Neural crest cell (in vitro differentiated cells): ENCODE data around the gene SMARCA2. TPM values are rescaled to one million over a fixed set of nuclear protein-coding genes. Genes with fewer than 3 reads are reported as not detected.
A peak's percentile ranks its signal among the peaks of the same experiment; 100 is the strongest.

Source experiments
- DNase-seq: peaks from one replicate; pipeline ENCODE4 v3.0.0; 2021; ENCODE audit warnings: low read depth, mixed read lengths, low spot score
- H3K27ac Mint-ChIP-seq: one replicate; pipeline ENCODE4 v1.8.0; 2021; ENCODE audit warnings: mild to moderate bottlenecking, mixed read lengths; ENCODE audit not compliant: unreplicated experiment
- H3K27me3 Mint-ChIP-seq: 2 replicates; pipeline ENCODE4 v1.8.0; 2021; ENCODE audit warnings: low read depth, mild to moderate bottlenecking, mixed read lengths
- H3K36me3 Mint-ChIP-seq: 2 replicates; pipeline ENCODE4 v1.8.0; 2021; ENCODE audit warnings: low read depth, mild to moderate bottlenecking, mixed read lengths
- H3K4me1 Mint-ChIP-seq: 2 replicates; pipeline ENCODE4 v1.8.0; 2021; ENCODE audit warnings: mixed read lengths
- H3K4me3 Mint-ChIP-seq: one replicate; pipeline ENCODE4 v1.8.0; 2021; ENCODE audit warnings: mild to moderate bottlenecking, mixed read lengths
- H3K9me3 Mint-ChIP-seq: 2 replicates; pipeline ENCODE4 v1.8.0; 2021; ENCODE audit warnings: mixed read lengths
- CTCF ChIP-seq: fragments of 200-600 bp; sonication (generic); conservative IDR thresholded peaks from 2 replicates; pipeline ENCODE4 v1.5.0; 2021; ENCODE audit warnings: antibody characterized with exemption, mild to moderate bottlenecking
- total RNA-seq: library from RNA; stranded (reverse); gene quantifications from 2 replicates; pipeline ENCODE4 v1.2.1, GENCODE V29; 2021

SMARCA2 gene
- total RNA-seq, 1 donor from 2014 or later: 19.4 TPM

- Mint-ChIP-seq H3K27ac (peak overlapping the region; percentile 66), H3K36me3 (peaks cover 14% of the 10 kb centered on the region)
Observed at GRCh38 chr9:2180154-2180553, 165.0 kb downstream of the SMARCA2 start.

GRCh38 chr9:2180704-2181103 lies 165.6 kb downstream of the SMARCA2 start:
- TF ChIP-seq CTCF: no peak
- Mint-ChIP-seq H3K9me3 (peaks cover 2% of the 10 kb centered on the region), H3K27me3 (no peaks in the 10 kb centered on the region), H3K4me1 (peaks cover 49% of the 10 kb centered on the region), H3K36me3 (peaks cover 14% of the 10 kb centered on the region), H3K4me3 (no peak overlapping the region), H3K27ac (peak overlapping the region; percentile 60)
- DNase-seq: no peak

More at GRCh38 chr9:2180154-2180553, 165.0 kb downstream of the SMARCA2 start:
- peaks cover 51% of the 10 kb centered on the region for H3K4me1 Mint-ChIP-seq
- H3K27me3 Mint-ChIP-seq: no peaks in the 10 kb centered on the region
- DNase-seq: no peak
- H3K4me3 Mint-ChIP-seq: no peak overlapping the region
- TF ChIP-seq CTCF: no peak
- peaks cover 2% of the 10 kb centered on the region for H3K9me3 Mint-ChIP-seq

GRCh38 chr9:2181792-2182191 lies 166.6 kb downstream of the SMARCA2 start:
- peak; percentile 26 for DNase-seq
- peak; percentile 50 for TF ChIP-seq CTCF
- Mint-ChIP-seq H3K4me1 (peaks cover 47% of the 10 kb centered on the region), H3K4me3 (peak overlapping the region; percentile 71), H3K27me3 (no peaks in the 10 kb centered on the region), H3K27ac (peak overlapping the region; percentile 53), H3K9me3 (peaks cover 2% of the 10 kb centered on the region), H3K36me3 (peaks cover 18% of the 10 kb centered on the region)

GRCh38 chr9:2190939-2191608 lies 175.9 kb downstream of the SMARCA2 start:
- no peak overlapping the region for H3K27ac Mint-ChIP-seq
- H3K4me3 Mint-ChIP-seq: no peak overlapping the region
- H3K4me1 Mint-ChIP-seq: peaks cover 16% of the 10 kb centered on the region
- H3K36me3 Mint-ChIP-seq: peaks cover 16% of the 10 kb centered on the region
- DNase-seq: no peak
- H3K9me3 Mint-ChIP-seq: peaks cover 4% of the 10 kb centered on the region
- TF ChIP-seq CTCF: no peak
- H3K27me3 Mint-ChIP-seq: no peaks in the 10 kb centered on the region

GRCh38 chr9:2191609-2191972 lies 176.4 kb downstream of the SMARCA2 start:
- Mint-ChIP-seq H3K9me3 (peaks cover 4% of the 10 kb centered on the region), H3K4me1 (peaks cover 16% of the 10 kb centered on the region), H3K27me3 (no peaks in the 10 kb centered on the region)

More at GRCh38 chr9:2191609-2191972, 176.4 kb downstream of the SMARCA2 start:
- Mint-ChIP-seq H3K4me3 (no peak overlapping the region), H3K36me3 (peaks cover 16% of the 10 kb centered on the region), H3K27ac (no peak overlapping the region)
- TF ChIP-seq CTCF: no peak
- no peak for DNase-seq
